HG02678 (cell line): ENCODE results near the gene FREM1.

Experiments used
- ATAC-seq: cut with Tn5 transposase; IDR thresholded peaks from one replicate; pipeline ENCODE4 v1.9.1; 2021; ENCODE audit warnings: mild to moderate bottlenecking, moderate library complexity; ENCODE audit not compliant: unreplicated experiment

Gene FREM1

GRCh38 chr9:14869671-14870070 is 40.6 kb downstream of the FREM1 start:
- no peak for ATAC-seq

GRCh38 chr9:14868772-14869583 is 41.2 kb downstream of the FREM1 start:
- no peak for ATAC-seq

GRCh38 chr9:14868418-14868771 is 41.8 kb downstream of the FREM1 start:
- no peak for ATAC-seq

- no peak for ATAC-seq
These were observed 44.0 kb downstream of the FREM1 start for GRCh38 chr9:14866200-14866749.

- no peak for ATAC-seq
These were observed 45.9 kb downstream of the FREM1 start for GRCh38 chr9:14864309-14864708.

- no peak for ATAC-seq
These were observed 46.8 kb downstream of the FREM1 start for GRCh38 chr9:14863402-14863801.

- ATAC-seq: no peak
These were observed 52.6 kb downstream of the FREM1 start for GRCh38 chr9:14857449-14858305.

GRCh38 chr9:14849851-14850250 is 60.4 kb downstream of the FREM1 start:
- no peak for ATAC-seq

- ATAC-seq: no peak
These were observed 60.9 kb downstream of the FREM1 start for GRCh38 chr9:14849296-14849695.

GRCh38 chr9:14846871-14847311 is 63.3 kb downstream of the FREM1 start:
- ATAC-seq: peak; percentile 97

- no peak for ATAC-seq
These were observed 67.1 kb downstream of the FREM1 start for GRCh38 chr9:14843163-14843562.

GRCh38 chr9:14842269-14842668 is 68.0 kb downstream of the FREM1 start:
- no peak for ATAC-seq

- no peak for ATAC-seq
These were observed 71.5 kb downstream of the FREM1 start for GRCh38 chr9:14838701-14839100.

GRCh38 chr9:14836885-14837284 is 73.3 kb downstream of the FREM1 start:
- no peak for ATAC-seq

GRCh38 chr9:14831661-14832060 is 78.6 kb downstream of the FREM1 start:
- ATAC-seq: no peak

- no peak for ATAC-seq
These were observed 79.2 kb downstream of the FREM1 start for GRCh38 chr9:14831074-14831473.

GRCh38 chr9:14830057-14830456 is 80.2 kb downstream of the FREM1 start:
- no peak for ATAC-seq

- no peak for ATAC-seq
These were observed 81.0 kb downstream of the FREM1 start for GRCh38 chr9:14829204-14829603.

GRCh38 chr9:14827805-14828204 is 82.4 kb downstream of the FREM1 start:
- no peak for ATAC-seq

GRCh38 chr9:14824481-14824880 is 85.7 kb downstream of the FREM1 start:
- ATAC-seq: no peak

GRCh38 chr9:14823800-14824199 is 86.4 kb downstream of the FREM1 start:
- ATAC-seq: no peak

GRCh38 chr9:14822666-14823065 is 87.6 kb downstream of the FREM1 start:
- no peak for ATAC-seq
